Rectal smooth muscle tissue (tissue), 1 donor: ENCODE data around the gene EMILIN3.

Experiments used
- H3K27ac ChIP-seq: one replicate; pipeline ENCODE4 v1.7.0; 2013; ENCODE audit warnings: low read depth, low read length, inconsistent platforms
- H3K27me3 ChIP-seq: one replicate; pipeline ENCODE4 v1.7.0; 2013; ENCODE audit warnings: low read length; ENCODE audit not compliant: control insufficient read depth, insufficient read depth
- H3K36me3 ChIP-seq: one replicate; pipeline ENCODE4 v1.7.0; 2013; ENCODE audit warnings: low read length; ENCODE audit not compliant: control insufficient read depth, insufficient read depth
- H3K4me1 ChIP-seq: one replicate; pipeline ENCODE4 v1.7.0; 2013; ENCODE audit warnings: low read length; ENCODE audit not compliant: control insufficient read depth, insufficient read depth
- H3K4me3 ChIP-seq: one replicate; pipeline ENCODE4 v1.7.0; 2013; ENCODE audit warnings: low read length
- H3K9ac ChIP-seq: one replicate; pipeline ENCODE4 v1.7.0; 2013; ENCODE audit warnings: low read length

EMILIN3 gene

GRCh38 chr20:41382791-41383305 is 16.2 kb upstream of the EMILIN3 start:
- Histone ChIP-seq H3K9ac (no peak overlapping the region), H3K4me3 (no peak overlapping the region), H3K4me1 (no peaks in the 10 kb centered on the region), H3K27ac (no peak overlapping the region), H3K36me3 (no peaks in the 10 kb centered on the region), H3K27me3 (peaks cover 3% of the 10 kb centered on the region)

- Histone ChIP-seq H3K27ac (no peak overlapping the region), H3K36me3 (no peaks in the 10 kb centered on the region), H3K4me3 (no peak overlapping the region), H3K4me1 (no peaks in the 10 kb centered on the region), H3K9ac (no peak overlapping the region), H3K27me3 (peaks cover 3% of the 10 kb centered on the region)
Observed at GRCh38 chr20:41380551-41381193, 14.1 kb upstream of the EMILIN3 start.

GRCh38 chr20:41379551-41379950 is 12.9 kb upstream of the EMILIN3 start:
- Histone ChIP-seq H3K4me1 (no peaks in the 10 kb centered on the region), H3K27ac (no peak overlapping the region), H3K9ac (no peak overlapping the region), H3K27me3 (peaks cover 6% of the 10 kb centered on the region), H3K4me3 (no peak overlapping the region), H3K36me3 (no peaks in the 10 kb centered on the region)

DNA sequence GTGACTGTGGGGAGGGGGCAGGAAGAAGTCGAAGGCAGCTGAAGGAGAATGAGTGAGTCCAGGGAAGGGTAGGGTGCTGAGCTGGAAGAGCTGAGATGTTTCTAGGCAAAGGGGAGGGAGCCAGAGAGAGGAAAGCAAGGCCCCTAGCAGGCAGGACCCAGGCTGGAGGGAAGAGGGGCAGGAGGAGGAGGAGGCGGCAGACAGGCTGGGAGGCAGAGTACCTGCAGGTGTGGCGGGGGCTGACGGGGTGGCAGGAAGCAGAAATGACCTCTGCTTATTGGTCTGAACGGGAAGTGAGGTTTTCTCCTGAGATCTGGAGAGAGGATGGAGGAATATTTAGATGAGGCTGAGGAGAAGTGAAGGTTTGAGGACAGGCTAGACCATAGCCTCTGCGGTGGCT is 10.7 kb upstream of the EMILIN3 start:
- no peak overlapping the region for H3K9ac ChIP-seq
- no peaks in the 10 kb centered on the region for H3K4me1 ChIP-seq
- H3K36me3 ChIP-seq = no peaks in the 10 kb centered on the region
- peaks cover 6% of the 10 kb centered on the region for H3K27me3 ChIP-seq
- no peak overlapping the region for H3K4me3 ChIP-seq
- no peak overlapping the region for H3K27ac ChIP-seq

DNA sequence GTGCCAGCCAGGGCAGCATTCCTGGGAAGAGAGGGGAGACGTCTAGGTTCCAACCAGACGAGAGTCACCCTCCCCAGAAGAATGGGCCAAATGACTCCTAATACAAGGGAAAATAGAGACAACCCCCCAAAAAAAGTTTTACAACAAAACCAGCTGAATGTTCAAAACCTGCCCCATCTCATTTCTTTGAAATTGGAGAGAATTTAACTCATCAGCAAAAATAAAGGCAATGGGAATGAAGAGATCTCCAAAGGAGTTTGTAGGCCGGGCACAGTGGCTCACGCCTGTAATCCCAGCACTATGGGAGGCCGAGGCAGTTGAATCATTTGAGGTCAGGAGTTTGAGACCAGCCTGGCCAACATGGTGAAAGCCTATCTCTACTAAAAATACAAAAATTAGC is 9.7 kb upstream of the EMILIN3 start:
- H3K9ac ChIP-seq = no peak overlapping the region
- H3K27ac ChIP-seq = no peak overlapping the region
- no peaks in the 10 kb centered on the region for H3K4me1 ChIP-seq
- no peak overlapping the region for H3K4me3 ChIP-seq
- no peaks in the 10 kb centered on the region for H3K36me3 ChIP-seq
- peaks cover 6% of the 10 kb centered on the region for H3K27me3 ChIP-seq

DNA sequence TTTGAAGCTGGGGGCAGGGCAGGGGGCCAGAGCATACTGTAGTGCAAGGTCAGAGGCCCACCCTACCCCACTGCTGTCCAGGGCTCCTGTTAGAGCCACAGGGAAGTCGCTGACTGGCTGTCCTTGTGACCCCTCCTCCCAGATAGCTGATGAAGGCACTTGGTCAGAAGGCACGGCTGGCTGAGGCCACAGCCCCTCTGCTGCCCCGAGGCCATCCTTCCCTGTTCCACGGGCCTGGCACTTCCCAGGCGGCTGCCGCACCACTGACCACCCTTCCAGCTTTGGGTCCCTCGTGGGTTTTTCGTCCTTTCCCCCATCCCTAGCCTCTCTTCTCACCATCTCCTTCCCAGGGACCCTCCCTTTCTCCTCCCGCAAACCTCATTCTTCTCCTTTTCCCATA is 9.2 kb upstream of the EMILIN3 start:
- H3K9ac ChIP-seq = no peak overlapping the region
- no peak overlapping the region for H3K27ac ChIP-seq
- no peaks in the 10 kb centered on the region for H3K36me3 ChIP-seq
- H3K4me1 ChIP-seq = no peaks in the 10 kb centered on the region
- H3K27me3 ChIP-seq = peaks cover 6% of the 10 kb centered on the region
- H3K4me3 ChIP-seq = no peak overlapping the region

DNA sequence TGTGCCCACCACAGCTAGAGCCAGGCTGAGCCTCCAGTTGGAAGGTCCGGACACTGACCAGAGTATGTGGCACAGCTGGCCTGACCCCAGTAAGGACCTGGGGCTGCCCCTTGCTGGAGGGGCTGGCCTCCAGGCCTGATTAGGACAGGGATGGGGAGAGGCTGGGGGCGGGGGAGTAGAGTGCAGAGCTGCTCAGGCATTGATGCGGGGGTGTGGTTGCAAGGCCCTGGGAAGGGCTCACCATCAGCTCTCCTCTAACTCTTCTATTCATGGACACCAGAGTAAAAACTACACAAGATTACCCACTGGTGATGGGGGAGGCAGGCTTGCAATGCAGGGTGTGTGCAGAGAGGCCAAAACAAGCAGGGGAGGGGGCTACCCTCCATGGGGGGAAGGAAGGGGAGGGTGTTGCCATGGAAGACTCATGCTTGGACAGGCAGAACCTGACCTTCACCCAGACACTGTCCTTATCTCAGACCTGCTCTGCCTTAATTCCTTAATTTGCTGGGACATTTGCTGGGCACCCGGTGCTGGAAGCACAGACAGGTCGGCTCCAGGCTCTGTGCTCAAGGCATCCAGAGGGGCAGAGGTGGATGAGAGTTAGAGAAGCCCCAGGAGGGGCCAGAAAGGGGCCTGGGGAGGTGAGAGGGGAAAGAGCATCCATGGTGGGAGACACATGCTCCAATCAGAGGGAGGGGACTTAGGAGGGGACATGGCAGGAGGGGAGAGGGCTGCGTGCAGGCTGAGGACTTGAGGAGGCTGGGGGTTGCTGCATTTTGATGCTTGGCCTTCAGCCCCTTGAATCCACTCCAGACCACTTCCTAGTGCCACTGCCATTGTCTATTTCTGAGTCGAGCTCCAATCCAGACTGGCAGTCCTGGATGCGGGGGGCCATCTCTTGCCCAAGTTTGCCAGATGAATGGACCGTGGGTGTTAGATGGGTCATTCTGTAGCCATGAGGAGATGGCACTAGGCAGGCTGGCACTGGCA is 7.6 kb upstream of the EMILIN3 start:
- H3K4me1 ChIP-seq = no peaks in the 10 kb centered on the region
- no peaks in the 10 kb centered on the region for H3K36me3 ChIP-seq
- H3K9ac ChIP-seq = no peak overlapping the region
- peaks cover 6% of the 10 kb centered on the region for H3K27me3 ChIP-seq
- no peak overlapping the region for H3K4me3 ChIP-seq
- H3K27ac ChIP-seq = no peak overlapping the region

DNA sequence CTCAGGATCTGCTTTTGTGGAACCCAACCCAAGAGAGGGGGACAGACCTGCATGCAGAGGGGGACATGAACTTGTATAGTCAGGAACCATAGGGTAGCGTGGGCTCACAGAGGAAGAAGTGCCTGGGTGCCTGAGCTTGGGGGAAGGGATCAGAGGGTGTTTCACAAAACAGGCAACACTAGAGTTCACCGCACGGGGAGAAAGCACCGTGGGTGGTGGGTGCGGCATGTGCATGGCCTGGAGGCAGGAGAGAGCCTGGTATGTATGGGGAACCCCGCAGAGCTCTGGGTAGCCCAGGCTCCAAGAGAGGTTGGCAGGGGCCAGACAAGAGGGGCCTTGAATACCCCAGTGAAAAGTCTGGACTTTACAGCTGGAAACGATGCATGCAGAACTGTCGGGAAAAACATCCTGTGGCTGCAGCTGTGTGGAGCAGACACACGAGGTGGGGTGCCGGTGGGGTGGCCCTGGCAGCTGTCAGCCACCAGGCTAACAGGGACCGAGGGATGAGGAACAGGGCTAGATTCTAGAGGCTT is 6.7 kb upstream of the EMILIN3 start:
- H3K27ac ChIP-seq = no peak overlapping the region
- no peaks in the 10 kb centered on the region for H3K4me1 ChIP-seq
- peaks cover 5% of the 10 kb centered on the region for H3K27me3 ChIP-seq
- H3K36me3 ChIP-seq = no peaks in the 10 kb centered on the region
- H3K4me3 ChIP-seq = no peak overlapping the region
- H3K9ac ChIP-seq = no peak overlapping the region

DNA sequence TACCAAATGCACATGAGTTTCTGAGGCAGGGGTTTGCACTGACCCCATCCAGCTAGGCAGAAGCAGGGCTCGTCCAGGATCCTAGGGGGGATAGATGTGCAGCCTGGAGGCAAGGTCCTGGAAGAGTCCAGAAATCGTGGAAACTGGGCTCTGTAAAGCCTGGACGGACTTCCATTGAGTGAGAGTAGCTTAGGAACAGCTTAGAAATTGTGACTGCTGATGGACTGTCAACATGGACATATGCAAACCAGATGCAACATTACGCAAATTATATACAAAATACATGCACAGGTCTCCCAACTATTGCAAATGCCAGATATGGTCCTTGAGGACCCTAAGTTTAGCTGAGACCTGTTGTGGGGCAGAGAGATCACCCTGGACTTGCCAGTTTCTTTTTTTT is 4.8 kb upstream of the EMILIN3 start:
- no peaks in the 10 kb centered on the region for H3K4me1 ChIP-seq
- H3K27ac ChIP-seq = no peak overlapping the region
- no peak overlapping the region for H3K4me3 ChIP-seq
- H3K27me3 ChIP-seq = peaks cover 3% of the 10 kb centered on the region
- no peak overlapping the region for H3K9ac ChIP-seq
- no peaks in the 10 kb centered on the region for H3K36me3 ChIP-seq

DNA sequence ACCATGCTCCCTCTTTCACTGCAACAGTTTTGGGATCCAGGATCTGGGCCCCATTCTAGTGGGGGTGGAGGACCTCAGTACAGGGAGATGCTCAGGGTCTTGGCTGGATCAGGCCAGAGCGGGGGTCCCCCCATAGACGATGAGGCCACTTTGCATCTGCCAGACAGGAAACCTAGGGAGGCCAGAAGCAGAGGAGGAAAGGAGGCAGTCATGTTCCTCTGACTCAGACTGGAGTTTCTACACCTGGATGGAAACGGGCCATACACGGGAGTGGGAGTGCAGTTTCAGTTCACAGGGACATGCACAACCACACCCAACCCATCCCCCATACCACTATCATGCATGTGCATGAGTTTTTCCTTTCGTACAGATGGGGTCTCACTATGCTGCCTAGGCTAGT is 3.6 kb upstream of the EMILIN3 start:
- Histone ChIP-seq H3K36me3 (no peaks in the 10 kb centered on the region), H3K27me3 (peaks cover 6% of the 10 kb centered on the region), H3K4me1 (no peaks in the 10 kb centered on the region), H3K9ac (no peak overlapping the region), H3K27ac (no peak overlapping the region), H3K4me3 (no peak overlapping the region)

DNA sequence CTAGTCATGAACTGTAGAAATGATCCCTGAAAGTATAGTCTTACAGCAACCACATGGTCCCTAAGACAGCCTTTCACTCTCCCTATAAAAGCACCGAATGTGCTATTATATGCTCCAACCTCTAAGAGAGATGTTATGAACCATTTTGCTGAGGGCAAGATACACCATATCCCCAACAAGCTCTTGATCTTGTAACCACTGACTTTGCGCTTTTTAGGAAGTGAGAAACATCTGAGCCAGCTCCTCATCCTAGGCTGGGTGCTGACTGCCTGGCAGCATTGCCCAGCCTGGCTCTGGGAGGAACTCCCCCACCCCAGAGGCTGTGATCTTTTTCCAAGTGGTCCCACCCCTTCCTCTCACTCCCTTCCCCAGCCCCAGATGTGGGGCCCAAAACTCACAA is 3.1 kb upstream of the EMILIN3 start:
- Histone ChIP-seq H3K27me3 (peaks cover 10% of the 10 kb centered on the region), H3K4me3 (no peak overlapping the region), H3K27ac (no peak overlapping the region), H3K4me1 (no peaks in the 10 kb centered on the region), H3K36me3 (no peaks in the 10 kb centered on the region), H3K9ac (no peak overlapping the region)

- H3K27me3 ChIP-seq = peaks cover 15% of the 10 kb centered on the region
- no peaks in the 10 kb centered on the region for H3K4me1 ChIP-seq
- no peaks in the 10 kb centered on the region for H3K36me3 ChIP-seq
- no peak overlapping the region for H3K27ac ChIP-seq
- H3K4me3 ChIP-seq = no peak overlapping the region
- no peak overlapping the region for H3K9ac ChIP-seq
Observed at GRCh38 chr20:41367956-41368355, 1.3 kb upstream of the EMILIN3 start.
